Muscle of leg (tissue), 9 donors: ENCODE data around the gene ZFAND2A. TPM values are rescaled to one million over a fixed set of nuclear protein-coding genes. Genes with fewer than 3 reads are reported as not detected.

Experiments used
- polyA plus RNA-seq, 8 donors: library from polyadenylated mRNA; unstranded; fragments of 120-200 nt; gene quantifications; one replicate each; pipeline versions ENCODE4 v1.2.1 to v1.2.3, GENCODE V29; 2013; ENCODE audit warnings: inconsistent platforms in 1 of 8, low replicate concordance in 1 of 8; ENCODE audit not compliant: insufficient read length in 8 of 8, insufficient read depth in 1 of 8
- total RNA-seq: library from RNA; stranded (reverse); fragments of 120-200 nt; gene quantifications from one replicate; pipeline ENCODE4 v1.2.4, GENCODE V29; 2013

The ZFAND2A gene
- total and polyA plus RNA-seq, 9 donors, result 13.0 to 19.2 (median 15.8) TPM

Other genes with a start within 250 kb of the ZFAND2A start
- 2.0 TPM for gene ADAP1, start 205.5 kb downstream of the ZFAND2A start, total RNA-seq
- 1 to 10 TPM; 2.2 to 6.1 (median 3.3) TPM for gene ADAP1, start 205.5 kb downstream of the ZFAND2A start, polyA plus RNA-seq
- gene COX19, start 184.6 kb downstream of the ZFAND2A start, total RNA-seq, result 10.3 TPM
- 10 to 100 TPM in 5 of 8 donors, 1 to 10 TPM in 3; 8.9 to 12.4 (median 10.7) TPM for gene COX19, start 184.6 kb downstream of the ZFAND2A start, polyA plus RNA-seq
- gene CYP2W1, start 177.0 kb downstream of the ZFAND2A start, total RNA-seq, result 0.62 TPM
- gene CYP2W1, start 177.0 kb downstream of the ZFAND2A start, polyA plus RNA-seq, result 10 to 100 TPM in 2 of 8 donors, 1 to 10 TPM in 2, under 1 TPM in 4; 0.69 to 26.3 (median 1.0) TPM
- gene GPR146, start 115.7 kb downstream of the ZFAND2A start, total RNA-seq, result 2.7 TPM
- gene GPR146, start 115.7 kb downstream of the ZFAND2A start, polyA plus RNA-seq, result 1 to 10 TPM; 2.3 to 4.8 (median 3.4) TPM
- gene GPER1, start 72.1 kb downstream of the ZFAND2A start, total RNA-seq, result 9.6 TPM
- gene GPER1, start 72.1 kb downstream of the ZFAND2A start, polyA plus RNA-seq, result 10 to 100 TPM in 7 of 8 donors, 1 to 10 TPM in 1; 9.6 to 17.7 (median 11.7) TPM
- gene UNCX, start 72.7 kb upstream of the ZFAND2A start, total RNA-seq, result not detected
- gene UNCX, start 72.7 kb upstream of the ZFAND2A start, polyA plus RNA-seq, result not detected